Measurements from ENCODE around the gene TOLLIP. TPM values are rescaled to one million over a fixed set of nuclear protein-coding genes. Genes with fewer than 3 reads are reported as not detected.

The TOLLIP gene
- total RNA-seq, 1 experiment from 2014 or later = 32.3 TPM

DNA sequence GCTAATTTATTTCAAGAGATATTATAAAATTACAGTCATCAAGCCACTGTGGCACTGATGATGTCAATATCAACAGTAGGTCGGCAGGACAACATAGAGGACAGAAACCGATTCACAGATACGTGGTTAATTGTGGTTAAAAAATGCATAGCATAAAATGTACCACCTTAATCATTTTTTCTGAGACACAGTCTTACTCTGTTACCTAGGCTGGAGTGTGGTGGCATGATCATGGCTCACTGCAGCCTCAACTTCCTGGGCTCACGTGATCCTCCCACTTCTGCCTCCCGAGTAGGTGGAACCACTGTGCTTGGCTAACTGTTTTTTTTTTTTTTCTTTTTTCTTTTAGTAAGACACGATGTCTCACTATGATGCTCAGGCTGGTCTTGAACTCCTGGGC is 21.0 kb upstream of the TOLLIP start:
- no CpG with 5 or more reads among the region's 6 CpGs for WGBS (ENCODE audit: extremely low coverage, insufficient read length, low lambda C conversion rate)
- Mint-ChIP-seq H3K27me3 (ENCODE audit: low read depth) (peaks cover 63% of the 10 kb centered on the region), H3K9me3 (peaks cover 53 to 57% of the 10 kb centered on the region in 2 experiments), H3K36me3 (ENCODE audit: insufficient read depth in 1 of 3, low read depth in 3 of 3) (peaks cover 3 to 14% (median 3%) of the 10 kb centered on the region in 3 experiments; a peak in 6 of 7 replicates), H3K4me3 (no peak overlapping the region), H3K4me1 (peaks cover under 1 to 5% of the 10 kb centered on the region in 2 experiments; a peak in 2 of 4 replicates), H3K27ac (no peak overlapping the region)
- Histone ChIP-seq H4K8ac (replicated peaks; ENCODE audit: insufficient read length, low read depth, low read length) (no peak overlapping the region), H3K79me2 (ENCODE audit: insufficient read depth, low read length) (no peaks in the 10 kb centered on the region), H3K56ac (ENCODE audit: insufficient read length, low read depth, low read length) (no peak overlapping the region), H3K9me3 (ENCODE audit: control insufficient read depth, low read depth, low read length) (no peaks in the 10 kb centered on the region), H3K23me2 (ENCODE audit: insufficient read length, low read depth, low read length, poor library complexity, severe bottlenecking) (peaks cover under 1% of the 10 kb centered on the region), H2BK15ac (ENCODE audit: low read depth, low read length) (no peak overlapping the region), H4K20me1 (ENCODE audit: control insufficient read depth, insufficient read depth, insufficient read length) (no peaks in the 10 kb centered on the region), H3K27ac (ENCODE audit: insufficient read length, low read depth, low read length) (no peak overlapping the region), H2BK5ac (ENCODE audit: insufficient read length, low read length) (no peak overlapping the region), H2AFZ (ENCODE audit: low read length) (no peak overlapping the region), H2AK5ac (ENCODE audit: insufficient read length, low read length) (no peak overlapping the region), H4K5ac (ENCODE audit: insufficient read length, low read depth, low read length) (no peak overlapping the region), H3K4ac (ENCODE audit: low read depth, low read length) (no peak overlapping the region), H3K4me2 (ENCODE audit: insufficient read depth, insufficient read length, low read length) (no peak overlapping the region), H3K79me1 (ENCODE audit: insufficient read depth, low read depth, low read length, poor library complexity, severe bottlenecking) (no peaks in the 10 kb centered on the region), H2BK12ac (ENCODE audit: insufficient read length, low read depth, low read length) (no peak overlapping the region), H2BK20ac (ENCODE audit: low read depth, low read length, poor library complexity, severe bottlenecking) (no peak overlapping the region), H3K9ac (ENCODE audit: extremely low read depth, insufficient read length, low read length) (no peak overlapping the region), H2BK120ac (ENCODE audit: low read depth, low read length, poor library complexity, severe bottlenecking) (no peak overlapping the region), H3K18ac (ENCODE audit: insufficient read length, low read depth, low read length) (no peak overlapping the region), H3K27me3 (ENCODE audit: insufficient read depth, low read length) (no peaks in the 10 kb centered on the region; the same call in 1 of the 2 replicates), H3T11ph (ENCODE audit: low read length) (no peak overlapping the region), H3K23ac (ENCODE audit: insufficient read length, low read depth, low read length) (no peak overlapping the region), H3K4me1 (ENCODE audit: insufficient read depth, low read length) (no peaks in the 10 kb centered on the region), H4K91ac (ENCODE audit: insufficient read length, low read depth, low read length) (no peak overlapping the region), H3K14ac (ENCODE audit: insufficient read depth, low read length) (no peak overlapping the region)
- TF ChIP-seq, protein P1, sequence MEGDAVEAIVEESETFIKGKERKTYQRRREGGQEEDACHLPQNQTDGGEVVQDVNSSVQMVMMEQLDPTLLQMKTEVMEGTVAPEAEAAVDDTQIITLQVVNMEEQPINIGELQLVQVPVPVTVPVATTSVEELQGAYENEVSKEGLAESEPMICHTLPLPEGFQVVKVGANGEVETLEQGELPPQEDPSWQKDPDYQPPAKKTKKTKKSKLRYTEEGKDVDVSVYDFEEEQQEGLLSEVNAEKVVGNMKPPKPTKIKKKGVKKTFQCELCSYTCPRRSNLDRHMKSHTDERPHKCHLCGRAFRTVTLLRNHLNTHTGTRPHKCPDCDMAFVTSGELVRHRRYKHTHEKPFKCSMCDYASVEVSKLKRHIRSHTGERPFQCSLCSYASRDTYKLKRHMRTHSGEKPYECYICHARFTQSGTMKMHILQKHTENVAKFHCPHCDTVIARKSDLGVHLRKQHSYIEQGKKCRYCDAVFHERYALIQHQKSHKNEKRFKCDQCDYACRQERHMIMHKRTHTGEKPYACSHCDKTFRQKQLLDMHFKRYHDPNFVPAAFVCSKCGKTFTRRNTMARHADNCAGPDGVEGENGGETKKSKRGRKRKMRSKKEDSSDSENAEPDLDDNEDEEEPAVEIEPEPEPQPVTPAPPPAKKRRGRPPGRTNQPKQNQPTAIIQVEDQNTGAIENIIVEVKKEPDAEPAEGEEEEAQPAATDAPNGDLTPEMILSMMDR (conservative IDR thresholded peaks at IDR 0.05) = no peak
- no peak for DNase-seq

All from H9 (cell line).